Stimulated activated CD4-positive, alpha-beta T cell treated with anti-CD3 and anti-CD28 coated beads, TNF-alpha, amount 100 ng/mL, for 4 hours (primary cell): ENCODE measurements around the gene FLVCR2.
"Not testable (repeated sequence)": the region's sequence is repeated elsewhere in the genome, so short reads cannot be mapped to it uniquely, and the experiment has no call there.

Experiments
- DNase-seq, 3 experiments: peaks; one replicate each; pipeline ENCODE4 v3.0.0-alpha.2; 2020; ENCODE audit warnings: low read depth in 3 of 3

FLVCR2 gene

DNA sequence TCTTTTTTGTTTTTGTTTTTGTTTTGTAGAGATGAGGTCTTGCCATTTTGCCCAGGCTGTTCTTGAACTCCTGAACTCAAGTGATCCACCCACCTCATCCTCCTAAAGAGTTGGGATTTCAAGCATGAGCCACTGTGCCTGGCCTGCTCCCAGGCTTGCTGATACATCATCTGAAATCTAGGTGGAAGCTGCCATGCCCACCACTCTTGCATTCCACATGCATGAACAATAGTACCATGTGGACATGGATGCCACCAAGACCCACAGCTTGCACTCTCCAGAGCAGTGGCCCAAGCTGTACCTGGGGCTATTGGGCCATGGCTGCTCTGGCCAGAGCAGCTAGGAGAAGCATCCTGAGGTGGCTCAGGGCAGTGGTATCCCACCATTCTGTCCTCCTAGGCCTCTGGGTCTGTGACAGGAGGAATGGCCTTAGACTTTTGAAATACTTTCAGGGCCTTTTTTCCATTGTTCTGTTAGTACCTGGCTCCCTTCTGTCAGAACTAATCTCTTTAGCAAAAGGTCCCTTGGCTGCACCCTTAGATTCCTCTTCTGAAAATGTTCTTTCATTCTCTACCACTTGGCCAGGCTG lies 13.7 kb downstream of the FLVCR2 start:
- DNase-seq, result no peak

GRCh38 chr14:75595226-75595625 lies 16.8 kb downstream of the FLVCR2 start:
- no peak for DNase-seq

GRCh38 chr14:75597149-75597548 lies 18.7 kb downstream of the FLVCR2 start:
- DNase-seq, result no peak

DNA sequence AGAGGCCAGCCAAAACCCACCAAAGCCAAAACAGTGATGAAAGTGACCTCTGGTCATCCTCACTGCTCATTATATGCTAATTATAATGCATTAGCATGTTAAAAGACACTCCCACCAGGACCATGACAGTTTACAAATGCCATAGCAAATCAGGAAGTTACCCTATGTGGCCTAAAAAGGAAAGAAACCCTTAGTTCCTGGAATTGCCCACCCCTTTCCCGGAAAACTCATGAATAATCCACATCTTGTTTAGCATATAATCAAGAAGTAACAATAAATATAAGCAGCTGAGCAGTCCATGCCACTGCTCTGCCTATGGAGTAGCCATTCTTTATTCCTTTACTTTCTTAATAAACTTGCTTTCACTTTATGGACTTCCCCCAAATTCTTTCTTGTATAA lies 21.7 kb downstream of the FLVCR2 start:
- DNase-seq, result not testable (repeated sequence)

GRCh38 chr14:75601061-75601460 lies 22.6 kb downstream of the FLVCR2 start:
- not testable (repeated sequence) for DNase-seq

GRCh38 chr14:75602503-75602902 lies 24.1 kb downstream of the FLVCR2 start:
- DNase-seq, result no peak

DNA sequence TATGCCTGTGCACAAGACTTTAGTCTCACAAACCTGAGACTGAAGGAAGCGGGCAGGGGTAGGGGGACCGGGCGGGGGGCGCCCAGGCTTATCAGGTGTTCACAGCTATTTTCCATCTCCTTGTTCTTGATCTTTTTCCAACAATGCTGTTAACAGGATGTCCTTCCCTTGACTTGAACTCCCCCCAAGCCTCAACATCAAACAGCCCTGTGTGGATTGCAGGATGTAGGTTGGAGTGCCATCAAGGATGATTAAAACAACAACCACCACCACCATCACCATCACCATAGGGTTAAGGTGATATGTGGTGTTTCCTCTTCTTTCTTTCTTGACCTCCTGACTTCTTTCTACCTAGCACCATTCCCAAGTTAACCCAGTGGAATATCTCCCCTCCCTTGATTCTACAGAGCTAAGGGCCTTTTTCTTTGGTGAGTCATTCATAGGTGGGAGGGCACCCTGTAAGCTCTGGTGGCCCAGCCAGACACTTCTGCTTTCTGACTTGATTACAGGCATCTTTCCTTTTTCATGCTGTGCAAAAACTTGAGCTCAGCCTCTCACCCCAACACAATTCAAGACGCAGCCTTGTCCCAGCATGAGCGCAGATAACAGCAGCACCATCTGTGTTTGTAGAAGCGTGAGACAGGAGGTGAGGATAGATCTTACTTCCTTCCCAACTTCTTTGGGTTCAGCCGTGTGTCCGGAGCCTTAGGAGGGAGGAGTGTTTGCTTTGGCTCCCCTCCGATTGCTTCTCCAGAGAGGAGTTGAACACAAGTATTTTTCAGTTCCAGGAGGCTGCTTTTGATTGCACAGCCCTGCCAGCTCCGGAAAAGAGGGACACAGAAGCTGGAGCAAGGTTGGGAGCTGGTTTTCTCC lies 26.8 kb downstream of the FLVCR2 start:
- DNase-seq, result no peak

DNA sequence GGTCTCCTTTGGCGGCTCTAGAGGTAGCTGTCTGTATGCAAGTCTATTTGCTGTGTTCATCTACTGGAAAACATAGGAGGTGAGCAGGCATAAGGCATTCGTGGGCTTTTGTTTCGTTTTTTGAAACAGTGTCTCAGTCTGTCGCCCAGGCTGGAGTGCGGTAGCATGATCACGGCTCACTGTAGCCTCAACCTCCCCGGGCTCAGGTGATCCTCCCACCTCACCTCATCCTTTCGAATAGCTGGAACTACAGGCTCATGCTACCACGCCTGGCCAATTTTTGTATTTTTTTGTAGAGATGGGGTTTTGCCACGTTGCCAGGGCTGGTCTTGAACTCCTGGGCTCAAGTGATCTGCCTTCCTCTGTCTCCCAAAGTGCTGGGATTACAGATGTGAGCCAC lies 27.5 kb downstream of the FLVCR2 start:
- no peak for DNase-seq

- DNase-seq, result no peak
Observed at GRCh38 chr14:75607044-75607443, 28.6 kb downstream of the FLVCR2 start.

DNA sequence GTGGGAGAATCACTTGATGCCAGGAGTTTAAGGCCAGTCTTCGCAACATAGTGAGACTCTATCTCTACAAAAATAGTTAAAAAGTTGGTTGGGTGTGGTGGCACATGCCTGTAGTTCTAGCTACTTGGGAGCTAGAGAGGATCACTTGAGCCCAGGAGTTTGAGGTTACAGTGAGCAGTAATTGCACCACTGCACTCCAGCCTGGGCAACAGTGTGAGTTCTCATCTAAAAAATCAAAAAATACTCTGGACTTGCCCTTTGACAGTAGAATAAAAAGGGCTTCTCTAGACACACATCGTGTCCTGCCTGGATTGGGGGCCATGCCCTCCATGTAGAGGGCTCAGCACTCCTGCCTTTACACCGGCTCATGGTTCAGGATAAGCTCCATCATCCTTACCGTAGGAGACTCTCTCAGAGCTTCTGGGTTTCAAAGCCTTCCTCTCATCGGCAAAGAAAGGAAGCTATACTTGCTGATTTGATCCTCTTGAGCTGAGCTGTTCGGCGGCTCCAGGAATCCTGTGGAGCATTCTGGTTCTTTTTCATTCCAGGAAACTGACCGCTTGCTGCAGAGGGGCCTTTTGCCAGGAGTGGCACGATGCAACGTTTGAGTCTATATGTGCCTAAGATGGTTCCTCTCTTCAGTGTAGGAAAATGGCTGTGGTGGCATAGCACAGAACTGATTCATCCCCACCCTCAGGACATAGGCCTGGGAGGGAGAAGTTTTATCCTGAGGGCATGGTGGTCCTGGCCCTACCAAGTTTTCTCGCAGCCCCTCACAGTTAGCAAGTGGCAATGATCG lies 29.6 kb downstream of the FLVCR2 start:
- DNase-seq, result no peak

- no peak for DNase-seq
Observed at GRCh38 chr14:75609116-75609515, 30.7 kb downstream of the FLVCR2 start.

DNA sequence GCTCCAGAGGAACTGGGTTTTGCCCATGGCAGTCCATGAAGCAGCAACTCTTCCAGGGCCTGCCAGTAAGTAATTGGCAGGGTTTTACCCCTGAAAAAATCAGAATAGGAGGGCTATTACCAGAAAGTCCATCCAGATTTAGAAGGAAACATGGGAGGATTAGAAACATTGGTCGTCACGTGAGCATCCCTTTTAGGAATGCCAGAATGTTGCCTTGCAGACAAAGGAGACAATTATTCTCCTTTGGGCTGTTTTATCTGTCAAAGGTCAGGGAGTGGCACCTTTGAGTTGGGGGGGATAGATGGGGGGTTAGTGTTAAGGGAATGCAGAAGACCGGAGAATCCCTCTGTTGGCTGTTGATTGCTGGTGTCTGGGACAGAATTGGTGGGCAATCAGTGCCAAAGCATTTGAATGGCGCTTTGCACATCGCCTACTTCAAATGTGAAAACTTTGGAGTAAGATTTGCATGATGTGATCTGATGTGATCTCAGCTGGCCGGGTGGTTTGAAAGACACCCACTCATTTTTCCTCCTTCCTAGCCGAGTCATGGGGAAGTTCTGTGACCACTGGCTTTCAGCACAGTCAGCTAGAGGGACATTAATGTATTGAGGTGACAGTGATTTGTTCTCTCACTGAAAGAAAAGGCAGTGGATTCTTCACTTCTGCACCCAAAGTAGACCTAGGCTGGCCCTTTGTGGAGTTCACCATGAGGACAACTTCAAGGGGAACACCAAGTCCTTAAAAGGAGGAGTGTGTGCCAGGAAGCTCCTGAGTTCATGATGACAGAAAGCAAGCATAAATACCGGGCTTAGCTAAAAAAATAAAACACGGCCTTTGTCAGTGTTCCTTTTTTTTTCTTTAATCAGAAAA lies 31.4 kb downstream of the FLVCR2 start:
- DNase-seq, result no peak

GRCh38 chr14:75610834-75611233 lies 32.4 kb downstream of the FLVCR2 start:
- DNase-seq, result no peak

DNA sequence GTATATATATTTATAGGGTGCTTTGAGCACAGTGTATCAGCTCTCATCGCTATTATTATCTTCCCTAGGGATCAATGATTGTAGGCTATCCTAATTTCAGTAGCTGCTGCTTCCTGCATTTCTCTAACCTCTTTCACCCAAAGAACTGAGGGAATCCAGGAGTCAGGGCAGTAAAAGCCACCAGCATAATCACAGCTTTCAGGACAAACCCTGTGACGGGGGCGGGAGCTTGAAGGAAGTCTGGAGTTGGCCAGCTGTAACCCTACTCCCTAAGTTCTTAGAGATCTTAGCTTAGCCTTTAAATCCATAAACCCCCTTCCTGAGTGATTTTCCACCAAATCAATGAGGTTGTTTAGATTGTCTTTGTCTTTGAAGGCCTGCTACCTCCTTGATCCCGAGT lies 33.7 kb downstream of the FLVCR2 start:
- no peak for DNase-seq

GRCh38 chr14:75614179-75614578 lies 35.8 kb downstream of the FLVCR2 start:
- DNase-seq, result no peak

DNA sequence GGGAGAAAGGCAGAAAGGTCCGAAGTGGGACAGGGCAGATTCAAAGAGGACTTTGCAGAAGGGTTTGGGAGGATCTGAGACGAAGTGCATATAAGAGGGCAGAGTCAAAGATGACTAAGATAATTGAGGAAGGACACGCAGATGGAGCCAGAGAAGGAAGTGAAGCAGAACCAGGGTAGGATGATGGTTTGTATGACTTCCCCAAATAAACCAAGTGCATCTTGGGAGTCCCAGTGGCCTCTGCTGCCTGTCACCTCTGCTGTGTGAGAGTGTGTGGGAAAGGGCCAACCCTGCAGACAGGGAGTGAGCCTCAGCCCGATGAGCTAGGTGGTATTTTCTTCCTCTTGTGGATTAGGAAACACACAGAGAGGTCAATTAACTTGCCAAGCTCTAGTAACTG lies 36.8 kb downstream of the FLVCR2 start:
- no peak for DNase-seq

GRCh38 chr14:75619548-75619947 lies 41.1 kb downstream of the FLVCR2 start:
- DNase-seq, result no peak

DNA sequence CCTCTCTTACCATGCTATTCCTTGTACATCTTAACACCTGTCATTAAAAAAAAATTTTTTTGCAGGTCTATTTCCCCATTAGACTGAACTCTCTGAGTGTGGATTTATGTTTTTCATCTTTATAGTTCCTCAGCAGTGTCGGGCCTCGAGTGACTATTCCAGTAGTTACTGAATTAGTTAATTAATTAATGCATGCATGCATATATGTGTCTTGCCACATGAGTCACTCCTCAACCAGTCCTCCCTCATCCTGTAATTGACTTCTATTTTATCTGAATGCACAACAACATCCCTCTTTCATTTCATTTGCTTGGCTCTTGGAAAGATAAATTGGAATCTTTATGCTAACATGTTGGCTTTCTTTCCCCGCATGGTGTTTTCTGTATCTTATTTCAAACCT lies 46.6 kb downstream of the FLVCR2 start:
- no peak for DNase-seq

GRCh38 chr14:75626396-75626795 lies 48.0 kb downstream of the FLVCR2 start:
- no peak for DNase-seq

DNA sequence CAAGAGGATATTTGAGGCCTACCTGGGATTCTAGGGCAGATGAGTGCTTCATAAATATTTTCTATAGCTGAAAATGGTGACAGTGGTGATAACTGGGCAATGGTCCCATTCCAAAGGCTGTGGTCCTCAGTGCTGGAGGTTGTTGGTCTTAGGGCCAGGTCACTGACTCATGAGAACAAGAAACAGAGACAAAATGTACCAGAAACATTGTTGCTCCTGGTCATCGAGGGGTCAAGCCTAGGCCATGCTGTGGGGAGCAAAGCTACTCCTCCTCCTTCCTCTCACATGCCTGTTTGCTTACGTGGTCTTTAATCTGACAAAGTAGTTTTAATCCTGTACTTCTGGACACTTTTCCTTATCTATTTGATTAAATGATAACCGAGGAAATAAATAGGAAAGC lies 48.4 kb downstream of the FLVCR2 start:
- DNase-seq, result no peak

GRCh38 chr14:75627406-75627805 lies 49.0 kb downstream of the FLVCR2 start:
- DNase-seq, result no peak

- DNase-seq, result no peak
Observed at GRCh38 chr14:75628816-75629215, 50.4 kb downstream of the FLVCR2 start.
